DMS 273 treated with DMSO at 0.1 percent for 48 hours (cell line): ENCODE results near the gene SERF1B.
"Not testable (repeated sequence)": the region's sequence is repeated elsewhere in the genome, so short reads cannot be mapped to it uniquely, and the experiment has no call there.

Experiments
- DNase-seq: peaks from one replicate; lab custom pipeline; 2025; lab: John Stamatoyannopoulos, UW

SERF1B gene

DNA sequence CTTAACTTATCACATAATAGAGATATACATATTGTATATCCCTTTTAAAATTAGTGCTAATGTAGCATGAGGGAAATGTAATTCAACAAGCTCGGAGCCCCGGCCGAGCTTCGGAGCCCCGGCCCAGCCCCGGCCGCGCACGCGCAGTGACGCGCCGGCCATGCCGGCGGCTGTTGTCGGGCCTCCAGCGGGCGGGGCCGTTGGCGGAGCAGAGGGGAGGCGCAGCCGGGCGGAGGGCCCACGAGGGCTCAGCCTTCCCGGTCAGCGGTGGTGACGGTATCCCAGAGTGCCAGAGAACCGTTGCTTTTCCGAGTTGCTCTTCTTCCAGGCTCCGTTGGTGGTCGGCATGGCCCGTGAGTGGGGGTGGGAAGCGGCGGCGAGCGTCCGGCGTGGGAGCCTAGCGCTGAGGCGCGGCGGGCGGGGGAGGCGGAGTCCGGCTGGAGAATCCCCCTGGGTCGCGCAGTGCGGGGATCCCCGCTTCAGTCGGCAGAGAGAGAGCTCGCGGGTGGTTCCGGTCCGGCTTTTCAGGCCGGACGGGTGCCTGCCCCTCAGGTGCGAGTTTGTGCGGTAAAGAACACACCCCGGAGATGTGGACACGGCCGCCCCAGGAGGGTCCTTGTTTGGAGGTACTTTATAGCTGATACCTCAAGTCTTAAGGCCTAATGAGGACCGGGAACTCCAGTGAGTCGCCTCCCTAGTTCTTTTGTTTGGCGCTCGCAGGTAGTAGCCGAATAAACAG, at the start of gene SERF1B:
TSS of gene SERF1B (plus strand) at position 146 of the 739 bp plus-strand sequence. CDS start at position 347, 201 bp downstream.
- DNase-seq = not testable (repeated sequence)

- not testable (repeated sequence) for DNase-seq
Observed at GRCh38 chr5:69991713-69992112, 33.3 kb upstream of the SERF1B start.

DNA sequence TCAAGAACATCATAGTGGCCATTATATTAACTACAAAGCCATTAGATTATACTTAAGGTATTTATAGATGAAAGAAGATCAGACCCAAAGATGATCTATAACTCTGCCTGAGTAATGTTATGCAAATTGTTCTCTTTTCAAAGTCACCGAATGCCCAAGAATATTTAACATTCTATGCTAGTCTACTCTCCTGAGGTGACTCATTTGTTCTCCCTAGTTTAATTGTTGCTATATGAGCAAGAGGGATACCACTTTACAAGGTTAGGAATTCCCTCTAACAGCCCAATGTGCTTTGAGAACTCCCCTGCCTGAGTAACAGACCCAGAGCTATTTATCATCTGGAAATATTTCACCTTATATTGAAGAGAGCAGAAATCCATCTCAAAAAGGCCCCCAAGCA, 29.5 kb upstream of the SERF1B start:
- not testable (repeated sequence) for DNase-seq

DNA sequence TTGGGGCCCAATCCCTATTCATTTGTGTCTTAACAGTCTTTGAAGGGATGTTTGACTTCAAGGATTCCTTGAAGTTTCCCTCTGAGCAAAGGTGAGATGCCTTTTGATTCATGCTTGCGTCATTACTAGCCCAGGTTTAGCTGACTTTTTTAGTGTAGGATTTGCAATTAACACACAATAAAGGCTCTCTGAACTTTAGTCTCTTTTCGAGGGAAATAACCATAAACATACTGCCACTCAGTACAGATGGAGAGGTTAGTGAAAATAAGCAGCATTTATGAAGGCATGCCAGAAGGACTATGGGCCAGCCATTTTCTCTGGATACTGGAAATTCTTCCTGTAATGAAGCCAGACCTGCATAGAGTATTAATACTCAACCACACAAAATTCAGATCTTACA, 4.4 kb upstream of the SERF1B start:
- DNase-seq = not testable (repeated sequence)

GRCh38 chr5:70025845-70026145, 744 bp downstream of the SERF1B start:
- DNase-seq = not testable (repeated sequence)

DNA sequence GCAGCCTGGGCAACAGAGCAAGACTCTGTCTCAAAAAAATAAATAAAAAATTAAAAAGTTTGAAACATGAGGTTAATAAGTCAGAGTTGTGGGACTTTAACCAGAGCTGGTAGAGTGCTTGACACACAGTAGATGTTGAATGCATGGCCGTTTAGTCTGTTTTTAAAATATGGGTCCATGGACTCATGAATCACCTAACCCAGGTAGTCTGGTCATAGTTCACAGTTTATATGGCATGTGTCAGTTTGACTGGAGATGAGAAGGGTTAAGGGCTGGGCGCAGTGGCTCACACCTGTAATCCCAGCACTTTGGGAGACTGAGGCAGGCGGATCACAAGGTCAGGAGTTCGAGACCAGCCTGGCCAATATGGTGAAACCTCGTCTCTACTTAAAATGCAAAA, 6.2 kb downstream of the SERF1B start:
- not testable (repeated sequence) for DNase-seq

DNA sequence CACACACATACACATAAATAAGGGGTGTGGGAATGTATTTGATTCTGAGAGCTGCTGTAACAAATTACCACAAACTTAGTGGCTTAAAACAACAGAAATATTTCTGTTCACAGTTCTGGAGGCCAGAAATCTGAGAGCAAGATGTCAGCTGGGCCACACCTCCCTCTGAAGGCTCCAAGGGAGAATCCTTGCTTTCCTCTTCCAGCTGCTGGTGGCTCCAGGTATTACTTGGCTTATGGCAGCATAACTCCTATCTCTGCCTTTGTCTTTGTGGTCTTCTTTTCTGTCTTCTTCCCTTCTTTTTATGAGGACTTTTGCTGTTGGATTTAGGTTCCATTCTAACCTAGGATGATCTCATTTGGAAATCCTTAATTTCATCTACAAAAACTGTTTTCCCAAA, 16.4 kb downstream of the SERF1B start:
- not testable (repeated sequence) for DNase-seq

DNA sequence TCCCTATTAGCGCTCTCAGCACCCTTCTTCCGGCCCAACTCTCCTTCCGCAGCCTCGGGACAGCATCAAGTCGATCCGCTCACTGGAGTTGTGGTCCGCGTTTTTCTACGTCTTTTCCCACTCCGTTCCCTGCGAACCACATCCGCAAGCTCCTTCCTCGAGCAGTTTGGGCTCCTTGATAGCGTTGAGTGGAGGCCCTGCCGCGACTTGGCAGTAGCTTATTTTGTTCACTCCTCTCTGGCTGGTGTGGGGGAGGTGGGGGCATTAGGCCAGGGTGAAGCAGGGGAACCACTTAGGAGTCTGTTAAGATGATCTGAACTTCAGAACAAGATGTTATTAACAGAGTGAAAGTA, 24.7 kb downstream of the SERF1B start:
- DNase-seq = not testable (repeated sequence)

DNA sequence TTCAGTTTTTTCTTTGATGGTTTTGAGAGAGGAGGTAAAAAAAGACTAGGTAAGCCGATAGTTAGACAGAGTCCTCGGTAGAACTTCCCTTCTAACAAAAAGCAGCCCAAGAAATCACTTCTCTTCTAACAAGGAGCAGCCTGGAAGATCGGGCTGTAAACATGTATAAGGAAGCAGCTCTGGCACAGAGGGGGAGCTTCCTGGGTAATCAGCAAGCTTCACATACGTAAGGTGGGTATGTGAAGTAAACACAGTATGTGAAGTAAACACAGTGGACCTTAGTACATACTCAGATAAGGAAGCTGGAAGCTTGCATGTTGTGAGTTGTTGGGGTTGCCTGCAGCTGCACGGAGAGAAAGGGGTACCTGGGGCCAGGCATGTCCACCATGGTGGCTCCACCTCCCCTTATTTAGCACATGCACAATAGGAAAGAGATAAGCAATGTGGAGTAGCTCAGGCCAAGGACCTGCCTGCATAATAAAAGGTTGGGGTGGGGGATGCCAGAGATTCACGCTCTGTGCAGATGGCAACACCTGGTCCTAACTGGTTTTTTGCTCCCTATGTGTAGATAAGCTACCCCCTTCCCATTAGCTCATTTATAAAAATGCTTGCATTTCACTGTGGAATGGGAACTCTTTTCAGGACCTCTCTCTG, 31.4 kb downstream of the SERF1B start:
- not testable (repeated sequence) for DNase-seq

DNA sequence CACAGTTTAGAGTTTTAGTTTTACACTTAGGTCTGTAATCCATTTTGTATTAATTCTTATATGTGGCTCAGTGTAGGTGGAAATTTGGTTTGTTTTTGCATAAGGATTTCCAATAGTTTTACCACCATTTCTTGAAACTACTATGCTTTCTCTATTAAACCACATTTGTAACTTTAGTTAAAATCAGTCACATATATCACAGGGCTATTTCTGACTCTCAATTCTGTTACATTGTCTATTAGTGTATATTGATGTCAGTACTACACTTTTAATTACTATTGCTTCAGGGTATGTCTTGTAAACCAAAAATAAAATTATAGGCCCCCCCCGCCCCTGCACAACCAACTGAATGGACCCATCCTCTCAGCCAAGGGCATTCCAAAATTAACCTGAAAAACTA, 32.1 kb downstream of the SERF1B start:
- not testable (repeated sequence) for DNase-seq

DNA sequence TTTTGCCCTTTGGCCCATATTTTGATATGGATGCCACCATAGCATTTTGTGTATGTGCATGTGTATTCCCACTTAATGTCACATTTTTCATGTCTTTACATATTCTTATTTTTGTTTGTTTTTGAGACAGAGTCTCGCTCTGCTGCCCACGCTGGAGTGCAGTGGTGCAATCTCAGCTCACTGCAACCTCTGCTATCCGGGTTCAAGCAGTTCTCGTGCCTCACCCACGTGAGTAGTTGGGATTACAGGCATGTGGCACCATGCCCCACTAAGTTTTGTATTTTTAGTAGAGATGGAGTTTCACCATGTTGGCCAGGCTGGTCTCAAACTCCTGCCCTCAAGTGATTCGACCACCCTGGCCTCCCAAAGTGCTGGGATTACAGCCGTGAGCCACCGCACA, 52.6 kb downstream of the SERF1B start:
- DNase-seq = not testable (repeated sequence)

GRCh38 chr5:70088907-70089464, 63.9 kb downstream of the SERF1B start:
- not testable (repeated sequence) for DNase-seq

DNA sequence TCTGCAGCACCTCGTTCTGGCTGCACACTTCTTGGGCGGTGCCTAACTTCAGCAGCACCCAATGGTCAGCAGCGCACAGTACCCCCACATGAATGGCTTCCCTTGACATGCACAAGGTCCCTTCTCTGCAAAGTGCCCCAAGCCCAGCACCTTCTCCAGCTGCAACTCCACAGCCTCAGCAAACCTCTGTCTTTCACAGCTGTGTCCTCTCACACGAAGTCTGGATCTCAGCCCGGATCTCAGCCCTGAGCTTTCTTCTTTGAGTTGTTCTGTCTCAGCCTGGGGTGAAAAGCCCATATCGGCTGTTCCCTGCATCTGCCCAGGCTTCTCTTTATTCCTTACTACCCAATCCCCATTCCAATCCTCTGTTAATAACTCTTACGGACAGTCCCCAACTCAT, 66.7 kb downstream of the SERF1B start:
- not testable (repeated sequence) for DNase-seq
